Psoas muscle (tissue), 8 donors: ENCODE measurements around the gene SLC38A1. TPM values are rescaled to one million over a fixed set of nuclear protein-coding genes. Genes with fewer than 3 reads are reported as not detected.
"Not testable (repeated sequence)": the region's sequence is repeated elsewhere in the genome, so short reads cannot be mapped to it uniquely, and the experiment has no call there.

Experiments used
- ATAC-seq, 4 donors: fragments of 200-7000 bp; cut with Tn5 transposase; one replicate each; pipeline ENCODE4 v1.9.1; 2020; ENCODE audit warnings: moderate library complexity in 3 of 4, mild to moderate bottlenecking in 2 of 4
- DNase-seq, 2 donors: peaks; one replicate each; pipeline ENCODE4 v3.0.0-alpha.2; 2020
- H3K27ac ChIP-seq: fragments of 200-600 bp; one replicate; pipeline ENCODE4 v1.8.0; 2022
- H3K27me3 ChIP-seq, 3 donors: fragments of 200-600 bp in 1 of 3; one replicate each; pipeline versions ENCODE4 v1.6.1 to v1.8.0; 2013 to 2022; ENCODE audit warnings: low read length in 2 of 3, mild to moderate bottlenecking in 2 of 3, moderate library complexity in 1 of 3; ENCODE audit not compliant: insufficient read depth in 3 of 3
- H3K36me3 ChIP-seq, 2 donors: fragments of 200-600 bp in 1 of 2; one replicate each; pipeline versions ENCODE4 v1.6.1 to v1.8.0; 2013 to 2022; ENCODE audit warnings: low read depth in 1 of 2, mild to moderate bottlenecking in 1 of 2, moderate library complexity in 1 of 2; ENCODE audit not compliant: insufficient read depth in 1 of 2
- H3K4me1 ChIP-seq: fragments of 200-600 bp; one replicate; pipeline ENCODE4 v1.8.0; 2022
- H3K4me3 ChIP-seq: fragments of 200-600 bp; one replicate; pipeline ENCODE4 v1.8.0; 2022; ENCODE audit warnings: mild to moderate bottlenecking
- H3K9me3 ChIP-seq: fragments of 200-600 bp; one replicate; pipeline ENCODE4 v1.8.0; 2022
- WGBS, 3 donors: extraction: QIAGEN DNeasy Blood & Tissue Kit; methylation state at CpG; one replicate each; pipeline versions ENCODE4 v1.1.6 to v1.1.7; 2013; 5-methylcytosine and 5-hydroxymethylcytosine counted together
- intact Hi-C, 2 donors: fragments of 100-400 bp; cut with DNase I; formaldehyde crosslinking; loops; one replicate each; pipeline versions ENCODE4 v1.11.0 to v1.14.2; 2022
- polyA plus RNA-seq, 3 donors: library from polyadenylated mRNA; stranded (reverse); fragments of 200-250 nt; gene quantifications; one replicate each; pipeline ENCODE4 v1.2.3, GENCODE V29; 2013
- total RNA-seq, 4 donors: library from RNA; stranded (reverse); fragmentation: NEBNext Ultra II Directional in 2 of 4; extraction: Animal tissue kit (Norgen Biotek cat#: 25700) in 2 of 4; gene quantifications; one replicate each; pipeline versions ENCODE4 v1.2.1 to v1.2.4, GENCODE V29; 2021 to 2023
- TF ChIP-seq, protein P1 (sequence below): fragments of 200-600 bp; IDR thresholded peaks from one replicate; pipeline ENCODE4 v1.8.0; 2022; ENCODE audit warnings: antibody characterized with exemption
- donor health status: healthy with polysubstance abuse.
- donor health status: DM: no; HTN: no; CAD: no; lungs with moderate emphysema.
- donor health status: Bipolar disorder and iron deficiency.
- donor health status: healthy.
- donor health status: DM: yes; HTN: yes; CAD: no.
- donor health status: DM: no; HTN: no; CAD: no.
- donor health status: DM: no; HTN: no; CAD: no.
- donor health status: DM: yes; HTN: yes; CAD: no.

Gene SLC38A1
- total and polyA plus RNA-seq, 7 donors, result 17.3 to 338 (median 50.6) TPM

- H3K4me1 ChIP-seq, result no peaks in the 10 kb centered on the region
- no peaks in the 10 kb centered on the region for H3K27me3 ChIP-seq
- no peaks in the 10 kb centered on the region for H3K36me3 ChIP-seq
- H3K27ac ChIP-seq, result no peak overlapping the region
- ATAC-seq (no peak), DNase-seq (no peak)
- 69 to 82% (median 69%) methylated on average over 12 of the region's 12 CpGs for WGBS, 3 donors
- TF ChIP-seq, protein P1, sequence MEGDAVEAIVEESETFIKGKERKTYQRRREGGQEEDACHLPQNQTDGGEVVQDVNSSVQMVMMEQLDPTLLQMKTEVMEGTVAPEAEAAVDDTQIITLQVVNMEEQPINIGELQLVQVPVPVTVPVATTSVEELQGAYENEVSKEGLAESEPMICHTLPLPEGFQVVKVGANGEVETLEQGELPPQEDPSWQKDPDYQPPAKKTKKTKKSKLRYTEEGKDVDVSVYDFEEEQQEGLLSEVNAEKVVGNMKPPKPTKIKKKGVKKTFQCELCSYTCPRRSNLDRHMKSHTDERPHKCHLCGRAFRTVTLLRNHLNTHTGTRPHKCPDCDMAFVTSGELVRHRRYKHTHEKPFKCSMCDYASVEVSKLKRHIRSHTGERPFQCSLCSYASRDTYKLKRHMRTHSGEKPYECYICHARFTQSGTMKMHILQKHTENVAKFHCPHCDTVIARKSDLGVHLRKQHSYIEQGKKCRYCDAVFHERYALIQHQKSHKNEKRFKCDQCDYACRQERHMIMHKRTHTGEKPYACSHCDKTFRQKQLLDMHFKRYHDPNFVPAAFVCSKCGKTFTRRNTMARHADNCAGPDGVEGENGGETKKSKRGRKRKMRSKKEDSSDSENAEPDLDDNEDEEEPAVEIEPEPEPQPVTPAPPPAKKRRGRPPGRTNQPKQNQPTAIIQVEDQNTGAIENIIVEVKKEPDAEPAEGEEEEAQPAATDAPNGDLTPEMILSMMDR, result no peak
- no peak overlapping the region for H3K4me3 ChIP-seq
- no peaks in the 10 kb centered on the region for H3K9me3 ChIP-seq
- intact Hi-C loops, result no loop called here
Measured at GRCh38 chr12:46174061-46174662, 94.7 kb downstream of the SLC38A1 start.

DNA sequence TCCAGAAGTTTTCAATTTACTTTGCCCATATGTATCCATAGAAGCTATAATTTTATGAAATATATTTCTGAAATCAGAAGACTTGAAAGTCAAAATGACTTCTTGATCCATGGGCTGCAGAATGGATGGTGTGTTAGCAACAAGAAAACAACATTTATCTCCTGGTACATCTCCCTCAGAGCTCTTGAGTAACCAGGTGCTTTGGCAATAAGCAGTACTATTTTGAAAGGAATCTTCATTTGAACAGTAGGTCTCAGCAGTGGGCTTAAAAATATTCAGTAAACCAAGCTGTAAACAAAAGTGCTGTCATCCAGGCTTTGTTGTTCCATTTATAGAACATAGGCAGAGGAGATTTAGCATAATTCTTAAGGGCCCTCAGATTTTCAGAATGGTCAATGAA is 100.4 kb downstream of the SLC38A1 start:
- no peaks in the 10 kb centered on the region for H3K36me3 ChIP-seq
- no peak for ATAC-seq
- H3K9me3 ChIP-seq, result no peaks in the 10 kb centered on the region
- no peak for DNase-seq
- no peaks in the 10 kb centered on the region for H3K27me3 ChIP-seq
- TF ChIP-seq, protein P1, result no peak
- H3K27ac ChIP-seq, result no peak overlapping the region
- intact Hi-C loops, result no loop called here
- no peaks in the 10 kb centered on the region for H3K4me1 ChIP-seq
- no peak overlapping the region for H3K4me3 ChIP-seq

GRCh38 chr12:46167412-46167811 is 101.4 kb downstream of the SLC38A1 start:
- intact Hi-C loops, result no loop called here
- no peaks in the 10 kb centered on the region for H3K4me1 ChIP-seq

GRCh38 chr12:46165191-46165590 is 103.7 kb downstream of the SLC38A1 start:
- no peak for DNase-seq
- H3K36me3 ChIP-seq, result no peaks in the 10 kb centered on the region
- no peaks in the 10 kb centered on the region for H3K4me1 ChIP-seq
- TF ChIP-seq, protein P1, result no peak
- H3K27ac ChIP-seq, result no peak overlapping the region
- intact Hi-C loops, result no loop called here
- no peaks in the 10 kb centered on the region for H3K27me3 ChIP-seq
- no peak overlapping the region for H3K4me3 ChIP-seq
- 97 to 100% (median 98%) methylated on average over 5 of the region's 5 CpGs for WGBS, 3 donors
- H3K9me3 ChIP-seq, result no peaks in the 10 kb centered on the region
- no peak for ATAC-seq

More at GRCh38 chr12:46167412-46167811, 101.4 kb downstream of the SLC38A1 start:
- H3K9me3 ChIP-seq, result no peaks in the 10 kb centered on the region
- no peak overlapping the region for H3K4me3 ChIP-seq
- no peaks in the 10 kb centered on the region for H3K27me3 ChIP-seq
- DNase-seq (no peak), ATAC-seq (no peak)
- H3K27ac ChIP-seq, result no peak overlapping the region
- H3K36me3 ChIP-seq, result no peaks in the 10 kb centered on the region
- WGBS, 3 donors, result 88 to 96% (median 92%) methylated on average over 2 of the region's 2 CpGs
- TF ChIP-seq, protein P1, result no peak

DNA sequence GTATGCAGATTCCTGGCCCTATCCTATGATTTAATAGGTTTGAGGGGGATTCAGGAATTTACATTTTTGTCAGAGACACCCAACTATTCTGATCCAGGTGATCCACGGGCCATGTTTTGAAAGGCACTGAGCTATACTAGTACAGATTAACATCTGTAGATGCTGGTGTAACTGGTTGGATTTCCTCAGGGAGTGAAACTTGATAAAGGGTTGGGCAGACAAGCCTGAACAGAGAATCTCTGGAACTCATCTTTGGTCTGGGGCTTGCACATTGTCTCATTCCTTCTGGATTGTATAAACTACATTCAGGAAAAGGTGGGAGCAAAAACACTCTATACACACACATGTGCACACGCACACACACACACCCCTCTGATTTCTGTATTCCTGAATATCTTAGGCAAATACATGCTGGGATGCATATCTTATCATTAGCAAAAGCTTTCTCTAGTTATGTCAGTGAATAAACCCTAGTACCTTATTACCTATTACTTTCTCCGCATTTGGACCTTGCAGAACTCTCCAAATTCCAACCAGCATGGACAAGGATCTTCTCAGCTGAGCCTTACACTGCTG is 104.6 kb downstream of the SLC38A1 start:
- DNase-seq, result no peak
- H3K4me3 ChIP-seq, result no peak overlapping the region
- no peak for ATAC-seq
- no peaks in the 10 kb centered on the region for H3K4me1 ChIP-seq
- H3K9me3 ChIP-seq, result no peaks in the 10 kb centered on the region
- no peaks in the 10 kb centered on the region for H3K27me3 ChIP-seq
- no peaks in the 10 kb centered on the region for H3K36me3 ChIP-seq
- no peak overlapping the region for H3K27ac ChIP-seq
- WGBS, 3 donors, result 54 to 83% (median 65%) methylated on average over 3 of the region's 3 CpGs
- TF ChIP-seq, protein P1, result no peak
- intact Hi-C loops, result no loop called here

DNA sequence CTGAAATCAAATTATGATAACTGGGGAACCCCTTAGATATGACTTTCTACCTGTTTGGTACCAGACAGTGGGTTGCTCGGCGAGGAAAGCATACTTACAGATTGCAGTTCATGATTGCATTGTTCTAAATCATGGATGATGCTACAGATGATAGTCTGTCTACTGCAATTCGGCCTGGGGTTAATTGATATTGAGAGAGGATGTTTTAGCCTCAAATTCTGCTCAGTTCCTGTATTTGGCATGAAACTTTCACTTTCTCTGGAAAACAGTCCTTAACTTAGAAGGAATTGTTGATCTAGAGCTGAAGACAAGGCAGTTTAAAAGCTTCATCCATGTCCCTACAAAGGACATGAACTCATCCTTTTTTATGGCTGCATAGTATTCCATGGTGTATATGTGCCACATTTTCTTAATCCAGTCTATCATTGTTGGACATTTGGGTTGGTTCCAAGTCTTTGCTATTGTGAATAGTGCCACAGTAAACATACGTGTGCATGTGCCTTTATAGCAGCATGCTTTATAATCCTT is 106.2 kb downstream of the SLC38A1 start:
- H3K27ac ChIP-seq, H3K4me3 ChIP-seq, intact Hi-C loops, H3K9me3 ChIP-seq, H3K4me1 ChIP-seq, ATAC-seq, DNase-seq, H3K36me3 ChIP-seq, H3K27me3 ChIP-seq: not testable (repeated sequence)
- WGBS, 3 donors, result 92 to 98% (median 94%) methylated on average over 3 to 4 of the region's 4 CpGs
